Body of pancreas (tissue), 4 donors: ENCODE data around the gene NXPH2. TPM values are rescaled to one million over a fixed set of nuclear protein-coding genes. Genes with fewer than 3 reads are reported as not detected.
"Not testable (repeated sequence)": the region's sequence is repeated elsewhere in the genome, so short reads cannot be mapped to it uniquely, and the experiment has no call there.

Experiments used
- ATAC-seq: fragments of 150-250 bp; one replicate; pipeline ENCODE4 v1.9.1; 2016
- DNase-seq, 4 donors: peaks; one replicate each; pipeline ENCODE4 v3.0.0-alpha.2; 2019
- H3K27ac ChIP-seq, 4 donors: fragments of 200-600 bp; sonication (generic); 1 replicate in 3 of 4; 2 replicates in 1 of 4; pipeline versions ENCODE4 v1.5.1 to v1.6.1; 2016 to 2019; ENCODE audit warnings: mild to moderate bottlenecking in 1 of 4, mixed read lengths in 1 of 4, moderate library complexity in 1 of 4
- H3K27me3 ChIP-seq, 2 donors: fragments of 200-600 bp; sonication (generic); one replicate each; pipeline ENCODE4 v1.6.0; 2016; ENCODE audit warnings: mild to moderate bottlenecking in 1 of 2
- H3K36me3 ChIP-seq, 2 donors: fragments of 200-600 bp; sonication (generic); replicated peaks in 1 of 2; 2 replicates each; pipeline ENCODE4 v1.5.1; 2016; ENCODE audit warnings: low read depth in 2 of 2; ENCODE audit not compliant: insufficient read depth in 1 of 2
- H3K4me1 ChIP-seq: fragments of 200-600 bp; sonication (generic); one replicate; pipeline ENCODE4 v1.6.0; 2016
- H3K4me3 ChIP-seq, 2 donors: fragments of 200-600 bp; sonication (generic); 1 replicate in 1 of 2; 2 replicates in 1 of 2; pipeline ENCODE4 v1.5.1; 2016 to 2019
- H3K9me3 ChIP-seq, 3 donors: fragments of 200-600 bp; sonication (generic); 1 replicate in 2 of 3; 2 replicates in 1 of 3; pipeline ENCODE4 v1.5.1; 2016
- CTCF ChIP-seq, 7 experiments: fragments of 450-650 bp in 4 of 7; fragments of 200-600 bp in 3 of 7; sonication (generic) in 3 of 7; IDR thresholded peaks; one replicate each; pipeline ENCODE4 v1.5.1; 2016 to 2019; ENCODE audit warnings: antibody characterized with exemption in 7 of 7
- POLR2A ChIP-seq, 3 donors: fragments of 450-650 bp; IDR thresholded peaks; one replicate each; pipeline ENCODE4 v1.6.1; 2016; ENCODE audit warnings: antibody characterized with exemption in 3 of 3, mild to moderate bottlenecking in 2 of 3
- WGBS, 2 donors: methylation state at CpG; one replicate each; pipeline ENCODE4 v1.1.5; 2017; 5-methylcytosine and 5-hydroxymethylcytosine counted together
- intact Hi-C: fragments of 100-400 bp; cut with DNase I; formaldehyde crosslinking; loops from one replicate; pipeline ENCODE4 v1.15.1; 2023
- total RNA-seq, 2 donors: library from RNA; depleted of rRNA; stranded (reverse); fragments of >200 nt; gene quantifications; one replicate each; pipeline ENCODE4 v1.1.0, GENCODE V29; 2016

The NXPH2 gene
- total RNA-seq, 2 donors from 2014 or later, result not detected

GRCh38 chr2:138654146-138654545 is 126.0 kb downstream of the NXPH2 start:
- no peak for DNase-seq
- Histone ChIP-seq H3K4me3 (no peak overlapping the region), H3K4me1 (no peaks in the 10 kb centered on the region), H3K9me3 (no peaks in the 10 kb centered on the region), H3K27me3 (no peaks in the 10 kb centered on the region), H3K36me3 (no peaks in the 10 kb centered on the region), H3K27ac (no peak overlapping the region)
- no peak for ATAC-seq
- intact Hi-C loops, result no loop called here
- TF ChIP-seq POLR2A (IDR thresholded peaks at IDR 0.05) (no peak), CTCF (IDR thresholded peaks at IDR 0.05) (no peak)
- 72 to 86% methylated on average over 4 of the region's 4 CpGs for WGBS, 2 donors

DNA sequence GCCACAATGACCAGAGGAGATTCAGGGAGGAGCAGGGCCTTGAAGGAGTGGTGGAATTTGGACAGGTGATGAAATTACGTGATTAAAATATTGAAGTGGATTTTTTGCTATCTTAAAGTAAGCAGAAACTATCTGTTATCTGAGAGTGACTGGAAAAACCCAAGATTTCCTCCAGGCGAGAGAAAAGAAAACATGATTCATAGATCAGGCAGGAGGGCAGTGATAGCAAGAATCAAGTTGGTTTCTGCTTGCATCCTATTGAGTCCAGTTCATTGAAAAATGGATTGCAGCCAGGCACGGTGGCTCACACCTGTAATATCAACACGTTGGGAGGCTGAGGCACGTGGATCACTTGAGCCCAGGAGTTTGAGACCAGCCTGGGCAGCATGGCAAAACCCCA is 127.8 kb downstream of the NXPH2 start:
- H3K9me3 ChIP-seq, result no peaks in the 10 kb centered on the region
- intact Hi-C loops, result no loop called here
- H3K27ac ChIP-seq, result no peak overlapping the region
- 60 to 68% methylated on average over 5 of the region's 5 CpGs for WGBS, 2 donors
- TF ChIP-seq POLR2A (IDR thresholded peaks at IDR 0.05) (no peak), CTCF (IDR thresholded peaks at IDR 0.05) (no peak)
- no peak for DNase-seq
- ATAC-seq, result no peak
- H3K27me3 ChIP-seq, result no peaks in the 10 kb centered on the region
- no peak overlapping the region for H3K4me3 ChIP-seq
- H3K4me1 ChIP-seq, result no peaks in the 10 kb centered on the region
- no peaks in the 10 kb centered on the region for H3K36me3 ChIP-seq

- WGBS, 2 donors, result 33 to 36% methylated on average over 1 of the region's 1 CpG
- DNase-seq, result no peak
- Histone ChIP-seq H3K27me3 (no peaks in the 10 kb centered on the region), H3K36me3 (no peaks in the 10 kb centered on the region), H3K9me3 (no peaks in the 10 kb centered on the region), H3K27ac (no peak overlapping the region), H3K4me1 (no peaks in the 10 kb centered on the region), H3K4me3 (no peak overlapping the region)
- TF ChIP-seq CTCF (IDR thresholded peaks at IDR 0.05) (no peak), POLR2A (IDR thresholded peaks at IDR 0.05) (no peak)
- ATAC-seq, result no peak
- intact Hi-C loops, result no loop called here
Observed at GRCh38 chr2:138649571-138649970, 130.6 kb downstream of the NXPH2 start.

GRCh38 chr2:138648606-138649005 is 131.6 kb downstream of the NXPH2 start:
- WGBS, 2 donors, result 45 to 56% methylated on average over 4 of the region's 4 CpGs
- no peaks in the 10 kb centered on the region for H3K36me3 ChIP-seq
- no peaks in the 10 kb centered on the region for H3K4me1 ChIP-seq
- DNase-seq (no peak), ATAC-seq (no peak)
- no peak overlapping the region for H3K27ac ChIP-seq
- intact Hi-C loops, result no loop called here
- no peaks in the 10 kb centered on the region for H3K9me3 ChIP-seq
- no peaks in the 10 kb centered on the region for H3K27me3 ChIP-seq
- TF ChIP-seq POLR2A (IDR thresholded peaks at IDR 0.05), result no peak
- no peak for TF ChIP-seq CTCF (IDR thresholded peaks at IDR 0.05)
- no peak overlapping the region for H3K4me3 ChIP-seq

- DNase-seq, H3K27ac ChIP-seq, H3K36me3 ChIP-seq, intact Hi-C loops, H3K9me3 ChIP-seq, H3K27me3 ChIP-seq, ATAC-seq, H3K4me3 ChIP-seq, H3K4me1 ChIP-seq: not testable (repeated sequence)
- 92 to 95% methylated on average over 9 to 10 of the region's 10 CpGs for WGBS, 2 donors
Observed at GRCh38 chr2:138644776-138645175, 135.4 kb downstream of the NXPH2 start.
